HG03159 (cell line): ENCODE data around the gene KCTD15.

ENCODE experiments used
- ATAC-seq: cut with Tn5 transposase; IDR thresholded peaks from one replicate; pipeline ENCODE4 v1.9.1; 2021; ENCODE audit warnings: mild to moderate bottlenecking, moderate library complexity; ENCODE audit not compliant: unreplicated experiment

KCTD15 gene

GRCh38 chr19:33845498-33845897, 48.8 kb downstream of the KCTD15 start:
- no peak for ATAC-seq

GRCh38 chr19:33849551-33850147, 53.0 kb downstream of the KCTD15 start:
- ATAC-seq: no peak

- no peak for ATAC-seq
Observed at GRCh38 chr19:33859016-33859415, 62.3 kb downstream of the KCTD15 start.

GRCh38 chr19:33860312-33861090, 63.8 kb downstream of the KCTD15 start:
- ATAC-seq: no peak

- no peak for ATAC-seq
Observed at GRCh38 chr19:33861950-33862349, 65.3 kb downstream of the KCTD15 start.

- ATAC-seq: no peak
Observed at GRCh38 chr19:33862981-33863380, 66.3 kb downstream of the KCTD15 start.

- no peak for ATAC-seq
Observed at GRCh38 chr19:33863436-33863835, 66.8 kb downstream of the KCTD15 start.

- no peak for ATAC-seq
Observed at GRCh38 chr19:33864311-33864850, 67.7 kb downstream of the KCTD15 start.

- ATAC-seq: no peak
Observed at GRCh38 chr19:33865306-33865705, 68.6 kb downstream of the KCTD15 start.
